ENCODE measurements around the gene PSAP. TPM values are rescaled to one million over a fixed set of nuclear protein-coding genes. Genes with fewer than 3 reads are reported as not detected.
A peak's percentile ranks its signal among the peaks of the same experiment; 100 is the strongest.

The PSAP gene
- total RNA-seq, 1 donor from 2014 or later = 1,672 TPM

GRCh38 chr10:71893258-71893815, 42.3 kb upstream of the PSAP start:
- Histone ChIP-seq H3K36me3 (no peaks in the 10 kb centered on the region), H3K27me3 (ENCODE audit: low read depth) (no peaks in the 10 kb centered on the region), H3K4me3 (no peak overlapping the region), H3K9me3 (replicated peaks) (peaks cover 3% of the 10 kb centered on the region), H3K27ac (replicated peaks) (no peak overlapping the region), H3K4me1 (peaks cover 12% of the 10 kb centered on the region)
- TF ChIP-seq CTCF (IDR thresholded peaks at IDR 0.05; ENCODE audit: borderline replicate concordance) = no peak
- intact Hi-C loops (cut with micrococcal nuclease) = loop anchor here (10.0 kb wide), 1 partner anchor 59 kb away; no protein-coding TSS in a partner anchor
- DNase-seq = no peak

- no peak for TF ChIP-seq CTCF (IDR thresholded peaks at IDR 0.05; ENCODE audit: borderline replicate concordance)
- no peaks in the 10 kb centered on the region for H3K9me3 ChIP-seq (replicated peaks)
- H3K36me3 ChIP-seq = no peaks in the 10 kb centered on the region
- H3K4me3 ChIP-seq = no peak overlapping the region
- peaks cover 13% of the 10 kb centered on the region for H3K4me1 ChIP-seq
- no peaks in the 10 kb centered on the region for H3K27me3 ChIP-seq (ENCODE audit: low read depth)
- H3K27ac ChIP-seq (replicated peaks) = no peak overlapping the region
- no peak for DNase-seq
- intact Hi-C loops (cut with micrococcal nuclease) = loop anchor here (10.0 kb wide), 1 partner anchor 57 kb away; no protein-coding TSS in a partner anchor
Observed at GRCh38 chr10:71891437-71891836, 40.4 kb upstream of the PSAP start.

- DNase-seq = no peak
- Histone ChIP-seq H3K36me3 (no peaks in the 10 kb centered on the region), H3K27ac (replicated peaks) (peak overlapping the region; percentile 76), H3K9me3 (replicated peaks) (no peaks in the 10 kb centered on the region), H3K4me3 (peak overlapping the region; percentile 71), H3K4me1 (peaks cover 13% of the 10 kb centered on the region), H3K27me3 (ENCODE audit: low read depth) (no peaks in the 10 kb centered on the region)
- TF ChIP-seq CTCF (IDR thresholded peaks at IDR 0.05; ENCODE audit: borderline replicate concordance) = no peak
- intact Hi-C loops (cut with micrococcal nuclease) = no loop called here
Observed at GRCh38 chr10:71889388-71889987, 38.4 kb upstream of the PSAP start.

- H3K4me3 ChIP-seq = peak overlapping the region; percentile 71
- peak overlapping the region; percentile 76 for H3K27ac ChIP-seq (replicated peaks)
- no peak for TF ChIP-seq CTCF (IDR thresholded peaks at IDR 0.05; ENCODE audit: borderline replicate concordance)
- intact Hi-C loops (cut with micrococcal nuclease) = no loop called here
- no peaks in the 10 kb centered on the region for H3K36me3 ChIP-seq
- H3K9me3 ChIP-seq (replicated peaks) = no peaks in the 10 kb centered on the region
- peak; percentile 81 for DNase-seq
- H3K27me3 ChIP-seq (ENCODE audit: low read depth) = no peaks in the 10 kb centered on the region
- H3K4me1 ChIP-seq = peaks cover 14% of the 10 kb centered on the region
Observed at GRCh38 chr10:71888623-71889387, 37.8 kb upstream of the PSAP start.

GRCh38 chr10:71888248-71888622, 37.2 kb upstream of the PSAP start:
- Histone ChIP-seq H3K4me1 (peaks cover 18% of the 10 kb centered on the region), H3K9me3 (replicated peaks) (no peaks in the 10 kb centered on the region), H3K4me3 (peak overlapping the region; percentile 71), H3K27me3 (ENCODE audit: low read depth) (no peaks in the 10 kb centered on the region), H3K36me3 (no peaks in the 10 kb centered on the region), H3K27ac (replicated peaks) (peak overlapping the region; percentile 76)
- DNase-seq = no peak
- intact Hi-C loops (cut with micrococcal nuclease) = no loop called here
- TF ChIP-seq CTCF (IDR thresholded peaks at IDR 0.05; ENCODE audit: borderline replicate concordance) = no peak

Data from left ventricle myocardium inferior (tissue), 1 donor.